H1 (cell line): ENCODE results near the gene TXK. TPM values are rescaled to one million over a fixed set of nuclear protein-coding genes. Genes with fewer than 3 reads are reported as not detected.

Experiments used
- CTCF ChIA-PET: fragments of 300-600 bp; sonication (Branson Sonifier 250); formaldehyde crosslinking; loops from one replicate; lab custom pipeline; 2021; ENCODE audit not compliant: partially characterized antibody; lab: Charles Lee
- POLR2A ChIA-PET: fragments of 300-600 bp; sonication (Branson Sonifier 250); formaldehyde crosslinking; loops from one replicate; lab custom pipeline; 2021; ENCODE audit warnings: inconsistent platforms; ENCODE audit not compliant: partially characterized antibody; lab: Charles Lee
- DNase-seq, 2 experiments: peaks; one replicate each; pipeline versions ENCODE4 v3.0.0 to v3.0.0-alpha.2; 2010 to 2022; ENCODE audit warnings: low spot score in 2 of 2, low read depth in 1 of 2, mixed read lengths in 1 of 2
- FAIRE-seq: peaks from 2 replicates; lab custom pipeline; 2011; peaks lifted over from hg19 to GRCh38; lab: Jason Lieb, UNC
- H2AFZ ChIP-seq: 2 replicates; pipeline ENCODE4 v1.8.1; 2012; ENCODE audit warnings: low read length, inconsistent platforms
- H2AK5ac ChIP-seq: 2 replicates; pipeline ENCODE4 v1.6.1; 2013; ENCODE audit warnings: low read depth, low read length
- H2BK120ac ChIP-seq: replicated peaks from 2 replicates; pipeline ENCODE3; 2013; ENCODE audit warnings: low read depth, low read length, inconsistent platforms
- H2BK12ac ChIP-seq: 2 replicates; pipeline ENCODE4 v1.6.1; 2013; ENCODE audit warnings: low read depth, low read length
- H2BK15ac ChIP-seq: 2 replicates; pipeline ENCODE4 v1.6.1; 2013; ENCODE audit warnings: low read length
- H2BK20ac ChIP-seq: 2 replicates; pipeline ENCODE4 v1.6.1; 2013; ENCODE audit warnings: low read length
- H2BK5ac ChIP-seq: 2 replicates; pipeline ENCODE4 v1.6.1; 2013; ENCODE audit warnings: low read depth, low read length
- H3K14ac ChIP-seq: 2 replicates; pipeline ENCODE4 v1.6.1; 2013; ENCODE audit warnings: inconsistent platforms; ENCODE audit not compliant: insufficient read length
- H3K18ac ChIP-seq: 2 replicates; pipeline ENCODE4 v1.6.1; 2013; ENCODE audit warnings: low read length; ENCODE audit errors: extremely low read depth
- H3K23ac ChIP-seq: 2 replicates; pipeline ENCODE4 v1.6.1; 2013; ENCODE audit warnings: inconsistent platforms; ENCODE audit not compliant: insufficient read length
- H3K23me2 ChIP-seq: 2 replicates; pipeline ENCODE4 v1.6.1; 2013; ENCODE audit warnings: low read depth, low read length
- H3K27ac ChIP-seq: 2 replicates; pipeline ENCODE4 v1.6.1; 2011; ENCODE audit warnings: low read depth, low read length, inconsistent platforms
- H3K27me3 ChIP-seq, 4 experiments: replicated peaks in 1 of 4; 1 replicate in 1 of 4; 2 replicates in 3 of 4; pipeline versions ENCODE4 v1.6.1 to v1.8.1; 2011 to 2013; ENCODE audit warnings: low read length in 3 of 4, mild to moderate bottlenecking in 3 of 4, inconsistent platforms in 2 of 4, mixed read lengths in 2 of 4, moderate library complexity in 1 of 4; ENCODE audit not compliant: control insufficient read depth in 3 of 4, insufficient read depth in 3 of 4; ENCODE audit errors: extremely low read depth in 1 of 4
- H3K36me3 ChIP-seq, 4 experiments: 2 replicates each; pipeline versions ENCODE4 v1.6.1 to v1.8.1; 2011 to 2013; ENCODE audit warnings: mild to moderate bottlenecking in 4 of 4, low read length in 3 of 4, moderate library complexity in 2 of 4, control low read depth in 1 of 4, inconsistent platforms in 1 of 4; ENCODE audit not compliant: insufficient read depth in 4 of 4, control insufficient read depth in 2 of 4
- H3K4ac ChIP-seq: replicated peaks from 2 replicates; pipeline ENCODE3; 2013; ENCODE audit warnings: low read length, low read depth, mixed read lengths, inconsistent platforms; ENCODE audit not compliant: insufficient read length
- H3K4me1 ChIP-seq, 4 experiments: replicated peaks in 1 of 4; 1 replicate in 1 of 4; 2 replicates in 3 of 4; pipeline versions ENCODE4 v1.6.1 to v1.8.1; 2011 to 2013; ENCODE audit warnings: low read length in 3 of 4, inconsistent platforms in 2 of 4, mixed read lengths in 1 of 4; ENCODE audit not compliant: insufficient read depth in 4 of 4, control insufficient read depth in 3 of 4
- H3K4me2 ChIP-seq, 2 experiments: 2 replicates each; pipeline versions ENCODE4 v1.6.1 to v1.8.1; 2011 to 2013; ENCODE audit warnings: low read depth in 2 of 2, low read length in 2 of 2, control low read depth in 1 of 2, inconsistent platforms in 1 of 2, mild to moderate bottlenecking in 1 of 2; ENCODE audit not compliant: insufficient read depth in 1 of 2
- H3K4me3 ChIP-seq, 4 experiments: fragments of 200-600, 300-600 bp in 1 of 4; sonication (generic), shearing (Covaris generic), sonication (Bioruptor Twin) in 1 of 4; 2 replicates each; pipeline versions ENCODE4 v1.5.1 to v1.8.1; 2011 to 2016; ENCODE audit warnings: low read length in 4 of 4, low read depth in 3 of 4, control low read depth in 2 of 4, inconsistent platforms in 2 of 4, mild to moderate bottlenecking in 2 of 4, mixed read lengths in 1 of 4, moderate library complexity in 1 of 4; ENCODE audit not compliant: insufficient read depth in 2 of 4; ENCODE audit errors: extremely low read depth in 1 of 4
- H3K56ac ChIP-seq: replicated peaks from 2 replicates; pipeline ENCODE3; 2013; ENCODE audit warnings: low read depth, mild to moderate bottlenecking, mixed read lengths, low read length, inconsistent platforms; ENCODE audit not compliant: insufficient read length
- H3K79me1 ChIP-seq: 2 replicates; pipeline ENCODE4 v1.6.1; 2013; ENCODE audit warnings: low read depth, low read length, control low read depth
- H3K79me2 ChIP-seq, 2 experiments: 2 replicates each; pipeline versions ENCODE4 v1.6.1 to v1.8.1; 2012 to 2013; ENCODE audit warnings: low read length in 2 of 2, mild to moderate bottlenecking in 2 of 2, inconsistent platforms in 1 of 2; ENCODE audit not compliant: insufficient read depth in 2 of 2, control insufficient read depth in 1 of 2
- H3K9ac ChIP-seq, 4 experiments: replicated peaks in 1 of 4; 1 replicate in 1 of 4; 2 replicates in 3 of 4; pipeline versions ENCODE4 v1.6.1 to v1.8.1; 2011 to 2013; ENCODE audit warnings: low read depth in 3 of 4, low read length in 3 of 4, control low read depth in 2 of 4, mild to moderate bottlenecking in 2 of 4, moderate library complexity in 2 of 4, inconsistent platforms in 1 of 4; ENCODE audit errors: extremely low read depth in 1 of 4
- H3K9me3 ChIP-seq, 2 experiments: 2 replicates each; pipeline versions ENCODE4 v1.6.1 to v1.8.1; 2012 to 2013; ENCODE audit warnings: mild to moderate bottlenecking in 2 of 2, moderate library complexity in 2 of 2, control low read depth in 1 of 2, inconsistent platforms in 1 of 2, low read depth in 1 of 2, low read length in 1 of 2, mixed read lengths in 1 of 2; ENCODE audit not compliant: insufficient read depth in 2 of 2
- H4K20me1 ChIP-seq, 2 experiments: replicated peaks in 1 of 2; 2 replicates each; pipeline versions ENCODE3 to v1.8.1; 2011 to 2013; ENCODE audit warnings: inconsistent platforms in 2 of 2, low read length in 2 of 2, mild to moderate bottlenecking in 1 of 2; ENCODE audit not compliant: insufficient read depth in 2 of 2, control insufficient read depth in 1 of 2
- H4K5ac ChIP-seq: 2 replicates; pipeline ENCODE4 v1.6.1; 2013; ENCODE audit warnings: low read length, low read depth, mixed read lengths, inconsistent platforms; ENCODE audit not compliant: insufficient read length
- H4K8ac ChIP-seq: 2 replicates; pipeline ENCODE4 v1.8.0; 2013; ENCODE audit warnings: mild to moderate bottlenecking, moderate library complexity, low read length, inconsistent platforms; ENCODE audit not compliant: insufficient read depth; ENCODE audit errors: extremely low read depth
- H4K91ac ChIP-seq: replicated peaks from 2 replicates; pipeline ENCODE3; 2013; ENCODE audit warnings: low read length, mixed read lengths, inconsistent platforms; ENCODE audit not compliant: insufficient read length
- CEBPB ChIP-seq: IDR thresholded peaks from 2 replicates; pipeline ENCODE4 v1.6.1; 2012; ENCODE audit warnings: low read depth, low read length
- CREB1 ChIP-seq: IDR thresholded peaks from 2 replicates; pipeline ENCODE4 v1.6.1; 2012; ENCODE audit warnings: inconsistent platforms
- KDM1A ChIP-seq: fragments of 200-600, 300-600 bp; sonication (generic); IDR thresholded peaks from 2 replicates; pipeline ENCODE4 v1.7.1; 2016; ENCODE audit warnings: mild to moderate bottlenecking, low read length, borderline replicate concordance
- MAFK ChIP-seq: IDR thresholded peaks from 2 replicates; pipeline ENCODE4 v1.6.1; 2012; ENCODE audit warnings: low read depth, mild to moderate bottlenecking, improper control_type of control experiment, low read length
- POLR2AphosphoS5 ChIP-seq: IDR thresholded peaks from 2 replicates; pipeline ENCODE4 v1.6.1; 2011; ENCODE audit warnings: low read depth, low read length
- SUZ12 ChIP-seq: fragments of 200-600 bp; sonication (generic); IDR thresholded peaks from 2 replicates; pipeline ENCODE4 v1.6.1; 2012; ENCODE audit warnings: mild to moderate bottlenecking, inconsistent platforms, low read length, moderate library complexity, mixed read lengths
- WGBS, 2 experiments: shearing (Covaris generic) in 1 of 2; methylation state at CpG; one replicate each; pipeline versions ENCODE4 v1.1.6 to v1.1.7; 2013 to 2015; ENCODE audit warnings: low lambda C conversion rate in 2 of 2, mixed read lengths in 2 of 2, inconsistent platforms in 1 of 2, low coverage in 1 of 2, missing lambda C conversion rate in 1 of 2; ENCODE audit not compliant: insufficient replicate concordance in 2 of 2, insufficient coverage in 1 of 2, insufficient read length in 1 of 2; ENCODE audit errors: extremely low coverage in 1 of 2, missing lambda C conversion rate in 1 of 2; 5-methylcytosine and 5-hydroxymethylcytosine counted together
- polyA plus RNA-seq, 7 experiments: library from polyadenylated mRNA; depleted of rRNA in 3 of 7; stranded (reverse) in 5 of 7; unstranded in 2 of 7; fragments of >200 nt in 5 of 7; fragments of 200-250 nt in 2 of 7; gene quantifications; 1 replicate in 5 of 7; 2 replicates in 1 of 7; 4 replicates in 1 of 7; pipeline versions ENCODE4 v1.2.1 to v1.2.3, GENCODE V29; 2011 to 2013; ENCODE audit warnings: missing spikeins in 2 of 7, mixed read lengths in 2 of 7
- total RNA-seq: library from RNA; stranded (reverse); fragmentation: NEBNext Ultra II Directional; extraction: Animal tissue kit (Norgen Biotek cat#: 25700); gene quantifications from 2 replicates; pipeline ENCODE4 v1.2.1, GENCODE V29; 2021

The TXK gene
- total and polyA plus RNA-seq, 2 of the 8 experiments (the other 6 are each of a cell fraction or from before 2014, with no cell fraction given): not detected

- no peak overlapping the region for H2AFZ ChIP-seq
- H3K23me2 ChIP-seq: no peaks in the 10 kb centered on the region
- TF ChIP-seq SUZ12: no peak
- no peak for TF ChIP-seq KDM1A
- no peak for TF ChIP-seq CREB1
- TF ChIP-seq MAFK: no peak
- TF ChIP-seq CEBPB: no peak
- no peak for TF ChIP-seq POLR2AphosphoS5
These were observed 89.8 kb downstream of the TXK start for GRCh38 chr4:48044298-48044697.

More at GRCh38 chr4:48044298-48044697, 89.8 kb downstream of the TXK start:
- Histone ChIP-seq H4K8ac (no peak overlapping the region), H3K18ac (no peak overlapping the region), H4K91ac (no peak overlapping the region), H4K5ac (no peak overlapping the region), H3K23ac (no peak overlapping the region), H3K4me3 (no peak overlapping the region), H3K79me2 (no peaks in the 10 kb centered on the region), H2BK120ac (no peak overlapping the region), H3K36me3 (no peaks in the 10 kb centered on the region), H2BK20ac (no peak overlapping the region), H3K56ac (no peak overlapping the region), H2AK5ac (no peak overlapping the region), H3K14ac (no peak overlapping the region), H3K27ac (no peak overlapping the region), H3K79me1 (no peaks in the 10 kb centered on the region), H3K4me2 (no peak overlapping the region), H3K27me3 (no peaks in the 10 kb centered on the region), H3K4me1 (no peaks in the 10 kb centered on the region; a peak in 1 of 7 replicates), H2BK12ac (no peak overlapping the region), H3K9me3 (no peaks in the 10 kb centered on the region), H2BK5ac (no peak overlapping the region), H3K4ac (no peak overlapping the region), H3K9ac (no peak overlapping the region), H4K20me1 (no peaks in the 10 kb centered on the region), H2BK15ac (no peak overlapping the region)
- ChIA-PET POLR2A (no interaction called here), CTCF (interaction anchor here (1.2 to 9.3 kb wide), 2 partner anchors 11 to 26 kb away, joined by 3 to 85 read pairs; no protein-coding TSS in a partner anchor)
- 89% methylated on average over 2 of the region's 2 CpGs; no CpG with 5 or more reads in 1 of the 2 experiments for WGBS, 2 experiments
- FAIRE-seq (no peak), DNase-seq (no peak)
